ENCODE data around the gene KCTD16. TPM values are rescaled to one million over a fixed set of nuclear protein-coding genes. Genes with fewer than 3 reads are reported as not detected.

The KCTD16 gene
- total RNA-seq, 1 experiment from 2014 or later, result 0.08 TPM

GRCh38 chr5:144125163-144125726 lies 45.4 kb upstream of the KCTD16 start:
- ATAC-seq, result no peak
- TF ChIP-seq POLR2AphosphoS5 (IDR thresholded peaks at IDR 0.05; ENCODE audit: low read depth, low read length) (no peak), TCF7L2 (IDR thresholded peaks at IDR 0.05; ENCODE audit: low read depth, low read length) (no peak), REST (IDR thresholded peaks at IDR 0.05; ENCODE audit: insufficient read depth in 1 of 2, low read depth in 2 of 2, low read length in 1 of 2) (no peak), CTCF (IDR thresholded peaks at IDR 0.05) (no peak), SIN3A (IDR thresholded peaks at IDR 0.05; ENCODE audit: borderline replicate concordance, insufficient read depth, low read depth, low read length) (no peak)
- DNase-seq (ENCODE audit: low read depth, low spot score), result no peak
- no peak overlapping the region for H3K4me3 ChIP-seq (ENCODE audit: low read depth in 2 of 2, low read length in 2 of 2)
- no peaks in the 10 kb centered on the region for H3K4me1 ChIP-seq (ENCODE audit: control insufficient read depth, insufficient read depth, low read length)
- no peak overlapping the region for H3K27ac ChIP-seq (ENCODE audit: low read length)
- H3K36me3 ChIP-seq (ENCODE audit: control insufficient read depth, insufficient read depth, low read length), result no peaks in the 10 kb centered on the region
- no peaks in the 10 kb centered on the region for H3K9me3 ChIP-seq (ENCODE audit: control insufficient read depth, insufficient read depth, low read depth, low read length)
- no TSS peak for BruUV-seq (replicated peaks)
- no peaks in the 10 kb centered on the region for H3K27me3 ChIP-seq (ENCODE audit: control insufficient read depth, insufficient read depth, low read length)
- ChIA-PET CTCF (no interaction called here), POLR2A (no interaction called here)
- intact Hi-C loops (cut with micrococcal nuclease; ENCODE audit: unreplicated experiment), result no loop called here
- in situ Hi-C loops (cut with HindIII; ENCODE audit: low pct_unique_long_range_greater_than_20kb, low sequenced_read_pairs), result no loop called here

- no TSS peak for BruUV-seq (replicated peaks)
- in situ Hi-C loops (cut with HindIII; ENCODE audit: low pct_unique_long_range_greater_than_20kb, low sequenced_read_pairs) (no loop called here), intact Hi-C loops (cut with micrococcal nuclease; ENCODE audit: unreplicated experiment) (no loop called here)
- no peak overlapping the region for H3K27ac ChIP-seq (ENCODE audit: low read length)
- no peaks in the 10 kb centered on the region for H3K4me1 ChIP-seq (ENCODE audit: control insufficient read depth, insufficient read depth, low read length)
- ChIA-PET POLR2A (no interaction called here), CTCF (no interaction called here)
- H3K9me3 ChIP-seq (ENCODE audit: control insufficient read depth, insufficient read depth, low read depth, low read length), result no peaks in the 10 kb centered on the region
- no peak overlapping the region for H3K4me3 ChIP-seq (ENCODE audit: low read depth in 2 of 2, low read length in 2 of 2)
- H3K27me3 ChIP-seq (ENCODE audit: control insufficient read depth, insufficient read depth, low read length), result no peaks in the 10 kb centered on the region; the same call in 1 of the 2 replicates
- no peaks in the 10 kb centered on the region for H3K36me3 ChIP-seq (ENCODE audit: control insufficient read depth, insufficient read depth, low read length)
- DNase-seq (ENCODE audit: low read depth, low spot score) (no peak), ATAC-seq (no peak)
- TF ChIP-seq REST (IDR thresholded peaks at IDR 0.05; ENCODE audit: insufficient read depth in 1 of 2, low read depth in 2 of 2, low read length in 1 of 2) (no peak), SIN3A (IDR thresholded peaks at IDR 0.05; ENCODE audit: borderline replicate concordance, insufficient read depth, low read depth, low read length) (no peak), POLR2AphosphoS5 (IDR thresholded peaks at IDR 0.05; ENCODE audit: low read depth, low read length) (no peak), TCF7L2 (IDR thresholded peaks at IDR 0.05; ENCODE audit: low read depth, low read length) (no peak), CTCF (IDR thresholded peaks at IDR 0.05) (no peak)
Observed at GRCh38 chr5:144126707-144127106, 44.0 kb upstream of the KCTD16 start.

All from Panc1 (cell line).